C1 segment of cervical spinal cord (tissue), 14 donors: ENCODE results near the gene TRIM47.
"Not testable (repeated sequence)": the region's sequence is repeated elsewhere in the genome, so short reads cannot be mapped to it uniquely, and the experiment has no call there.

Experiments used
- DNase-seq, 14 donors: peaks; one replicate each; lab custom pipeline; 2025; lab: John Stamatoyannopoulos, UW

The TRIM47 gene

DNA sequence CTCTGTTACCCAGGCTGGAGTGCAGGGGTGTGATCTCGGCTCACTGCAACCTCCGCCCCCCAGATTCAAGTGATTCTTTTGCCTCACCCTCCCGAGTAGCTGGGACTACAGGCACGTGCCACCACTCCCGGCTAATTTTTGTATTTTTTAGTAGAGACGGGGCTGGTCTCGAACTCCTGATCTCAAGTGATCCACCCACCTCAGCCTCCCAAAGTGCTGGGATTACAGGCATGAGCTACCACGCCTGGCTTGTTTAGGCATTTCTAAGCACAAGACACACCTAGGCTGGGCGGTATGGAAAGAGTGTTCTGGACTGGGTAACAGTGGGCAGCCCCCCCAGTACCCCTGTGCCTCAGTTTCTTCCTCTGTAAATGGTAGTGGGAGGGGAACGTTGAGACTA, 8.2 kb downstream of the TRIM47 start:
- DNase-seq, result not testable (repeated sequence)

- DNase-seq, result peak in 12 of 14 donors; percentile 36 to 92 (median 80)
Measured at GRCh38 chr17:75869282-75870141, 8.9 kb downstream of the TRIM47 start.

GRCh38 chr17:75868730-75869281, 9.6 kb downstream of the TRIM47 start:
- peak in 1 of 14 donors; percentile 57 for DNase-seq

DNA sequence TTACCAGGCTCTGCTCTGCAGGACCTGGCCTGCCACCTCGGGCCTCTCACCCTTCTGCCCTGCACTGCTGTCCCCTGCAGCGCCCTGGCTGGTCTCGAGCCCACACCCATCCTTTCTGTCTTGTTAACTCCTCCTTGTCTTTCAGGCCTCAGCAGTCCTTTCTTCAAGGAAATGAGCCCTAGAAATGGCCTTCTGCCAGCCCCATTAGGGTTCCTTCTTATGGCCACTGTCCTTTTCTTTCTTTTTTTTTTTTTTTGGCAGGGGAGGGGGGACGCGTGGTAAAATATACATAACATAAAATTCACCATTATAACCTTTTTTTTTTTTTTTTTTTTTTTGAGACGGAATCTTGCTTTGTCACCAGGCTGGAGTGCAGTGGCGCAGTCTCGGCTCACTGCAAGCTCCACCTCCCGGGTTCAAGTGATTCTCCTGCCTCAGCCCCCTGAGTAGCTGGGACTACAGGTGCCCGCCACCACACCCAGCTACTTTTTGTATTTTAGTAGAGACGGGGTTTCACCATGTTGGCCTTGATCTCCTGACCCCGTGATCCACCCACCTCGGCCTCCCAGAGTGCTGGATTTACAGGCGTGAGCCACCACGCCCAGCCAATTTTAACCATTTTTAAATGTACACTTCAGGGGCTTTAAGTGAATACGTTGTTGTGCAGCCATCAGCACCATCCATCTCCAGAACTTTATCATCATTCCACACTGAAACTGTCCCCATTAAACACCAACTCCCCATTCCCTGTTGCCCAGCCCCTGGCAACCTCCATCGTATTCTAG, 12.8 kb downstream of the TRIM47 start:
- not testable (repeated sequence) for DNase-seq

DNA sequence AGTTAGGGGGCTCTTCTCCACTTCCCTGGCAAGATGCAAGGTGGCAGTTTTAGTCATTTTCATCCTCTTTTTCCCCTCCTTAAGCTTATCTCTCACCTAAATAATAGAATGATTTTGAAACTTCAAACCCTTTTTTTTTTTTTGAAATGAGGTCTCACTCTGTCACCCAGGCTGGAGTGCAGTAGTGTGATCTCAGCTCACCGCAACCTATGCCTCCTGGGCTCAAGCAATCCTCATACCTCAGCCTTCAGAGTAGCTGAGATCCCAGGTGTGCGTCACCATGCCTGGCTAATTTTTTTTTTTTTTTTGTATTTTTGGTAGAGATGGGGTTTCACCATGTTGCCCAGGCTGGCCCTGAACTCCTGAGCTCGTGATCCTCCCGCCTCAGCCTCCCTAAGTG, 13.5 kb downstream of the TRIM47 start:
- not testable (repeated sequence) for DNase-seq

GRCh38 chr17:75864448-75864871, 13.9 kb downstream of the TRIM47 start:
- DNase-seq, result no peak

DNA sequence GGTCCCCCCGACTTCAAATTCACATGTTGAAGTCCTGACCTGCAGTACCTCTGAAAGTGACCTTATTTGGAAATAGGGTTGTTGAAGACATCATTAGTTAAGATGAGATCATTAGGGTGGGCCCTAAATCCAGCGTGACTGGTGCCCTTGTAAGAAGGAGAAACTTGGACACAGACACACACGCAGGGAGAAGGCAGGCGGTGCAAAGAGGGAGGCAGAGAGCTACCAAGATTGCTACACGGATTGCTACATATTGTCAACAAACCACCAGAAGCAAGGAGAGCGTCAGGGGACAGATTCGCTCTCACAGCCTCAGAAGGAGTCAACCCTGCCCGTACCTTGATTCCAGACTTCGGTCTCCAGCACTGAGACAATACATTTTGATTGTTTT, 16.5 kb downstream of the TRIM47 start:
- no peak for DNase-seq

GRCh38 chr17:75859358-75859757, 19.0 kb downstream of the TRIM47 start:
- DNase-seq, result not testable (repeated sequence)

DNA sequence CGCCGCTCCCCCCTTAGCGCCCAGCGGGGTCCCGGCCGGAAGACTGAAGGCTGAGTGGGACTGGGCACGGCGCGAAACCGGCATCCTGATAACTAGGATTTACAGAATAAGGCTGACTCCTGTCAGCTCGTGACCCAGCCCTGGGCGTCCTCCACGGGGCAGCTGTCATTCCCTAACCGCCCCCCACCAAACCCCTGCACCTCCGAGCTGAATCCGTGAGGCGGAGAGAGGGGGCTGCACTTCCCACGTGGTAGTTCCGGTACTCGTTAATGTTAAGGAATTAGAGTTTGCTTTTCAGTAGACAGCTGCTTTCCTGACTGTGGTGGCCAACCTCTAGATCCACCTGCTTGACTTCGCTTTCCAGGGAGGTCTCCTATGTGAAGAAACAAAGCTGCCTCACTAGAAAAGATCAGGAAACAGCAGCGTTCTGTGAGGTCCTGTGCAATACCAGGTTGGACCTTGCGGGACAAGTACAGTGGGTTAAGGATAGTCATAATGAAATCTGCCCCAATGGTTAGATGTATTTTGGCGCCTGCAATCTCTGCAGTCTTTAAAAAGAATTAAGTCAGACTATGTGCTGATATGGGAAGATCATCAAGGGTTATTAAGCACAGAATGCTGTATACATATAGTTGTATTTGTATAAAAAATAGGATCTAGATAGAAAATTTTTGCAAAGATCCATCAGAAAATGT, 22.2 kb downstream of the TRIM47 start:
- DNase-seq, result peak in 6 of 14 donors; percentile 22 to 71 (median 60)

- peak; percentile 81 to 100 (median 98) for DNase-seq
Measured at GRCh38 chr17:75855310-75856061, 22.9 kb downstream of the TRIM47 start, which contains the start of gene WBP2. WBP2 (minus strand) TSS chr17:75855335; CDS start chr17:75855297, 38 bp downstream.

- DNase-seq, result peak in 1 of 14 donors; percentile 86
Measured at GRCh38 chr17:75854881-75855309, 23.5 kb downstream of the TRIM47 start.

- DNase-seq, result peak in 7 of 14 donors; percentile 25 to 62 (median 43)
Measured at GRCh38 chr17:75854101-75854748, 24.2 kb downstream of the TRIM47 start.

- DNase-seq, result no peak
Measured at GRCh38 chr17:75853433-75853832, 24.9 kb downstream of the TRIM47 start.

DNA sequence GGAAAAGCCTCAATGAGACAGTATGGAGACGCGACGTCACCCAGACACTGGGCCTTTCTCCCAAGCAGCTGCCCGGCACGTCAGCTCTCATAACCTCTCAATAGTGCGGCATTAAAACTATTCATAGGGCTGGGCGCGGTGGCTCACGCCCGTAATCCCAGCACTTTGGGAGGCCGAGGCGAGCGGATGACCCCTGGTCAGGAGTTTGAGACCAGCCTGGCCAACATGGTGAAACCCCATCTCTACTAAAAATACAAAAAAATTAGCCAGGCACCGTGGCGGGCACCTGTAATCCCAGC, 26.7 kb downstream of the TRIM47 start:
- peak in 2 of 14 donors; percentile 51 to 74 for DNase-seq

- DNase-seq, result peak in 11 of 14 donors; percentile 37 to 90 (median 75)
Measured at GRCh38 chr17:75850928-75851692, 27.3 kb downstream of the TRIM47 start.

DNA sequence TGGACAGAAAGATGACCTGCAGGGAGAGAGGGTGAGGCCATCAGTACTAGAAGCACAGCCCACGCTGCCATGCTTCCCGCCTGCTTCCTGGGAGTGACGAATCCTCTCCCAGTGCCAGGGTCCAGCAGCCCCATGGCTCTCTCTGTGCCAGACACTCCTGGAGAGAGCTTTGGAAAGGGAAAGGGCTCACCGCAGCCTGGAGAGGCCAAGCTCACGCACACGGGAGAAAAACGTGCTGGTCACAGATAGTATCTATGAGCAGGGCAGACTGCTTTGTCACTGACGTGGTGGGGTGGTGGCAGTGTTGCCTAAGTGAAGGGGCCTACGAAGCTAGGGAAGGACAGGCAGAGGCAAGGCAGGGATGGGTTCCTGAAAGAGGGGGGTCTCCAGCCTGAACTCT, 28.7 kb downstream of the TRIM47 start:
- DNase-seq, result peak in 2 of 14 donors; percentile 26 to 61

GRCh38 chr17:75849279-75849646, 29.1 kb downstream of the TRIM47 start:
- peak in 1 of 14 donors; percentile 70 for DNase-seq

DNA sequence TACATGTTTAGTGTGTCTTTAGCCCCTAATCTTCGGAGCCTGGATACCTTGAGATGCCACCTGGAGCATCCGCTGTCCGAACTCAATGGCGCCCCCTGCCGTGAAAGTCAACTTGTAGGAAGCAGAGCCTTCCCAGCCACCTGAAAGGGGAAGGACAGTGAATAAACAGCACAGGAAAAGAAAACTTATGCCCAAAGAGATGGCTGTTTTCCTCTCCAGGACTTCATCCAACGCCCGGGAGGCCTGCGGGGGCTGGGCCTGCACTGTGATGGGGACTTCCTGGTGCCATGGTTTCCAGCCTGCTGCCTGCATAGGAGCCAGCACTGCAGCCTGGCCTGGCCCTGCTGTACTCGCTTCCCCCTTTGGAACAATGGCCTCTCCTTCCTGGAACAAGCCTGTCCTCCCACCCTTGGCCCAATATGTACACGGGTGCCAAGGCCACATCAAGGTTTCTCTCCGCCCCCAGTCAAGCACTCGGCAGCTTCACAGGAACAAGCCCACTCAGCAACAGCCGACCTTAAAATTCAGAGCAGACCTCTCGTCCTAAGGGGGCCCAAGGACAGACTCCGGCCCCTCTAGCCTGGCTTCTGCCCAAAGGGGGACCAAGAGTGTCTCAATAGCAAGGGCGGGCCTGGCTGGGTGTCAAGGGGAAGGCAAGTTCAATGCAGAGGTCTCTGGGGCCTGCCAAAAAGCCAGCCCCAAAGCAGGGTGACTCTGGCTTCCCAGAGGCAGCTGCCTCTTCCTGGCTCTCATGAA, 29.7 kb downstream of the TRIM47 start:
- peak in 11 of 14 donors; percentile 29 to 91 (median 75) for DNase-seq
